Measurements from ENCODE around the gene HDAC4.

DNA sequence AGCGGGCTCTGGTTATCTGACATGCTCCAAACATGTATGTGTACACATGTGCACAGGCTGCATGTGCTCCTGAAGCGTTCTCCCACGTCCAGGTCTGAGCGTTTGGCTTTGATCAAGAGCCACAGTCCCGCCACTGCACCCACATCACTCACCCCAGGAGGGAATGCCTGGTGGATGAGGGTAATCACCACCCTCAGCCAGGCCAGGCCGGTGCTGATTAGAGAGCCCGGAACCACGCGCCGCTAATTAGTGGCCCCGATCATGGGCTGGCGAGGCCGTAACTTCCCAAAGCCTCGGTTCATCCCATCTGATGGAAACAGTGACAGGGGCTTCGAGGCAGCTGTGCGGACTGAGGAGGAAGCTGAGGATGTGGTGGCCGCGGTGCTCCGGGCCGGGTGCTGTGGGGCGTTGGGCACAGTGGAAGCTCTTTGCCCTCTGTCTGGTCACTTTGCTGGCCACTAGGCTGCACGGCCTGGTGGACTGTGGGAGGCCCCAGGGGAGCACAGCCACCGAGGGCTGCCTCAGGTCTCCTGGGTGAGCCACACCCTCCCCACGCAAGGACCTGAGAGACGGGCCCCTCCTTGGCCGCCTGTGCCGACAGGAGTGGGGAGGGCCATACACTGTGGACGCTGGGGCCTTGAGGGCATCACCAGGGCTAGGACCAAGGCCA is 333.5 kb downstream of the HDAC4 start:
- TF ChIP-seq CTCF (IDR thresholded peaks at IDR 0.05; ENCODE audit: low read length) (no peak), EZH2 (IDR thresholded peaks at IDR 0.05; ENCODE audit: borderline replicate concordance, low read length) (no peak)
